Measurements from ENCODE around the gene PAX7.

PAX7 gene

GRCh38 chr1:18711003-18711402 is 80.4 kb downstream of the PAX7 start:
- no peak for DNase-seq

GRCh38 chr1:18711536-18712251 is 81.0 kb downstream of the PAX7 start:
- no peak for DNase-seq

- no peak for DNase-seq
Observed at GRCh38 chr1:18712252-18712600, 81.6 kb downstream of the PAX7 start.

- DNase-seq, result no peak
Observed at GRCh38 chr1:18714404-18715175, 83.9 kb downstream of the PAX7 start.

- DNase-seq, result no peak
Observed at GRCh38 chr1:18716112-18716784, 85.6 kb downstream of the PAX7 start.

- no peak for DNase-seq
Observed at GRCh38 chr1:18716785-18717678, 86.4 kb downstream of the PAX7 start.

GRCh38 chr1:18719786-18720451 is 89.3 kb downstream of the PAX7 start:
- DNase-seq, result no peak

GRCh38 chr1:18721041-18721440 is 90.4 kb downstream of the PAX7 start:
- DNase-seq, result no peak

GRCh38 chr1:18721776-18722175 is 91.1 kb downstream of the PAX7 start:
- no peak for DNase-seq

GRCh38 chr1:18722270-18722669 is 91.6 kb downstream of the PAX7 start:
- DNase-seq, result no peak

- DNase-seq, result no peak
Observed at GRCh38 chr1:18723206-18723605, 92.6 kb downstream of the PAX7 start.

GRCh38 chr1:18723701-18724411 is 93.2 kb downstream of the PAX7 start:
- DNase-seq, result no peak

GRCh38 chr1:18724801-18725200 is 94.2 kb downstream of the PAX7 start:
- no peak for DNase-seq

GRCh38 chr1:18725231-18725895 is 94.7 kb downstream of the PAX7 start:
- no peak for DNase-seq

- DNase-seq, result no peak
Observed at GRCh38 chr1:18726368-18726767, 95.7 kb downstream of the PAX7 start.

- DNase-seq, result no peak
Observed at GRCh38 chr1:18727956-18728355, 97.3 kb downstream of the PAX7 start.

GRCh38 chr1:18730321-18730720 is 99.7 kb downstream of the PAX7 start:
- DNase-seq, result no peak

GRCh38 chr1:18731148-18731547 is 100.5 kb downstream of the PAX7 start:
- DNase-seq, result no peak

- DNase-seq, result no peak
Observed at GRCh38 chr1:18731591-18732235, 101.1 kb downstream of the PAX7 start.

- no peak for DNase-seq
Observed at GRCh38 chr1:18732686-18733085, 102.0 kb downstream of the PAX7 start.

- no peak for DNase-seq
Observed at GRCh38 chr1:18734001-18734400, 103.4 kb downstream of the PAX7 start.
